Keratinocyte (primary cell): ENCODE measurements around the gene ST6GAL1. TPM values are rescaled to one million over a fixed set of nuclear protein-coding genes. Genes with fewer than 3 reads are reported as not detected.

Experiments
- DNase-seq: peaks from one replicate; pipeline ENCODE4 v3.0.0-alpha.2; 2011; ENCODE audit warnings: low read depth, missing footprints, low spot score
- FAIRE-seq: peaks from 2 replicates; lab custom pipeline; 2011; peaks lifted over from hg19 to GRCh38; lab: Jason Lieb, UNC
- H2AFZ ChIP-seq: 2 replicates; pipeline ENCODE4 v1.6.0; 2012; ENCODE audit warnings: low read length, control low read depth, inconsistent platforms; ENCODE audit not compliant: control insufficient read depth
- H3K27ac ChIP-seq: 2 replicates; pipeline ENCODE4 v1.5.1; 2011; ENCODE audit warnings: low read length; ENCODE audit not compliant: control insufficient read depth, insufficient read depth
- H3K27me3 ChIP-seq: 3 replicates; pipeline ENCODE4 v1.6.0; 2011; ENCODE audit warnings: low read length; ENCODE audit not compliant: control insufficient read depth, insufficient read depth; ENCODE audit errors: extremely low read depth
- H3K36me3 ChIP-seq, 2 experiments: 2 replicates in 1 of 2; 3 replicates in 1 of 2; pipeline ENCODE4 v1.5.1; 2011; ENCODE audit warnings: low read length in 2 of 2, mild to moderate bottlenecking in 1 of 2; ENCODE audit not compliant: control insufficient read depth in 2 of 2, insufficient read depth in 2 of 2; ENCODE audit errors: extremely low read depth in 1 of 2
- H3K4me1 ChIP-seq: 3 replicates; pipeline ENCODE4 v1.5.1; 2011; ENCODE audit warnings: low read length; ENCODE audit not compliant: control insufficient read depth, insufficient read depth; ENCODE audit errors: extremely low read depth
- H3K4me2 ChIP-seq: 3 replicates; pipeline ENCODE4 v1.6.0; 2011; ENCODE audit warnings: low read depth, low read length; ENCODE audit not compliant: control insufficient read depth, insufficient read depth; ENCODE audit errors: extremely low read depth
- H3K4me3 ChIP-seq, 3 experiments: fragments of 200-600 bp in 1 of 3; sonication (generic) in 1 of 3; 2 replicates in 2 of 3; 3 replicates in 1 of 3; pipeline ENCODE4 v1.5.1; 2011 to 2016; ENCODE audit warnings: low read length in 3 of 3, mild to moderate bottlenecking in 3 of 3, control low read depth in 2 of 3, inconsistent platforms in 1 of 3, low read depth in 1 of 3, mixed read lengths in 1 of 3, mixed run types in 1 of 3, moderate library complexity in 1 of 3; ENCODE audit not compliant: control insufficient read depth in 2 of 3, insufficient read depth in 2 of 3; ENCODE audit errors: extremely low read depth in 1 of 3
- H3K79me2 ChIP-seq: 2 replicates; pipeline ENCODE4 v1.6.0; 2012; ENCODE audit warnings: low read length; ENCODE audit not compliant: control insufficient read depth, insufficient read depth
- H3K9ac ChIP-seq: 3 replicates; pipeline ENCODE4 v1.6.0; 2011; ENCODE audit warnings: low read length; ENCODE audit not compliant: control insufficient read depth, insufficient read depth; ENCODE audit errors: extremely low read depth
- H3K9me1 ChIP-seq: 3 replicates; pipeline ENCODE4 v1.6.0; 2011; ENCODE audit warnings: low read length; ENCODE audit not compliant: control insufficient read depth, insufficient read depth; ENCODE audit errors: extremely low read depth
- H3K9me3 ChIP-seq: 2 replicates; pipeline ENCODE4 v1.5.1; 2012; ENCODE audit warnings: low read depth, low read length; ENCODE audit not compliant: control insufficient read depth
- H4K20me1 ChIP-seq: 3 replicates; pipeline ENCODE4 v1.6.0; 2011; ENCODE audit warnings: low read length; ENCODE audit not compliant: control insufficient read depth, insufficient read depth; ENCODE audit errors: extremely low read depth
- EZH2 ChIP-seq: IDR thresholded peaks from one replicate; pipeline ENCODE4 v1.6.1; 2012; ENCODE audit warnings: inconsistent platforms, mild to moderate bottlenecking, low read length, moderate library complexity
- dilution Hi-C: fragments of 300-500 bp; cut with MboI; formaldehyde crosslinking; loops from one replicate; pipeline ENCODE4 v1.7.0; 2020; ENCODE audit warnings: low sequenced_read_pairs; ENCODE audit not compliant: extremely low pct_ligation_motif_present
- polyA plus RNA-seq, 5 experiments: library from polyadenylated mRNA; depleted of rRNA in 3 of 5; stranded (reverse) in 3 of 5; stranded (forward) in 1 of 5; unstranded in 1 of 5; fragments of >200 nt; gene quantifications; 1 replicate in 1 of 5; 2 replicates in 3 of 5; 3 replicates in 1 of 5; pipeline versions ENCODE4 v1.2.1 to v1.2.3, GENCODE V29; 2011 to 2012; ENCODE audit warnings: missing spikeins in 2 of 5, low read depth in 1 of 5, low replicate concordance in 1 of 5
- TF ChIP-seq, protein P1 (sequence below), 3 experiments: IDR thresholded peaks in 1 of 3; conservative IDR thresholded peaks in 1 of 3; optimal IDR thresholded peaks in 1 of 3; 2 replicates in 2 of 3; 3 replicates in 1 of 3; pipeline versions ENCODE3 to v1.5.1; 2011; ENCODE audit warnings: low read length in 3 of 3, mild to moderate bottlenecking in 3 of 3, moderate library complexity in 2 of 3, control low read depth in 1 of 3, inconsistent platforms in 1 of 3; ENCODE audit not compliant: insufficient read depth in 2 of 3; ENCODE audit errors: extremely low read depth in 1 of 3

The ST6GAL1 gene
- polyA plus RNA-seq, 1 donor (not counting 4 experiments of a cell fraction or from before 2014, with no cell fraction given): 7.5 TPM

DNA sequence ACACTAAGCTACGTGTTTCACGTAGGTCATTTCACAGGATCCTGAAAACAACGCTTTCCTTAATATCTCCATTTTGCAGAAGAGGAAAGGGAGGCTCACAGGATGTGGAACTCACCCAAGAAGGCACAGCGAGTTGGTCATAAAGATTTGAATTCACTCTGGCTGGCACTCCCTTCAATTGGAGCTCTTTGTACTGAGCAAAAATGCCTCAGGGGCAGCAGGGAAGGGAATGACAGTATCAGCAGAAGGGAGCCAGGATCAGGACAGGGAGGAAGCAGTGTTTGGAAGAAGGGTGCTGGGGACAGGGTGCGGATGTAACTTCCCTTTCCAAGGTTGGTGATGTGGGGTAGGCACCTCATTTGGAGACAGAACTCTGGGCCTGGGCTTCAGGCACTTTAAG lies 1.1 kb upstream of the ST6GAL1 start:
- H3K4me1 ChIP-seq: peaks cover 19% of the 10 kb centered on the region
- dilution Hi-C loops: no loop called here

DNA sequence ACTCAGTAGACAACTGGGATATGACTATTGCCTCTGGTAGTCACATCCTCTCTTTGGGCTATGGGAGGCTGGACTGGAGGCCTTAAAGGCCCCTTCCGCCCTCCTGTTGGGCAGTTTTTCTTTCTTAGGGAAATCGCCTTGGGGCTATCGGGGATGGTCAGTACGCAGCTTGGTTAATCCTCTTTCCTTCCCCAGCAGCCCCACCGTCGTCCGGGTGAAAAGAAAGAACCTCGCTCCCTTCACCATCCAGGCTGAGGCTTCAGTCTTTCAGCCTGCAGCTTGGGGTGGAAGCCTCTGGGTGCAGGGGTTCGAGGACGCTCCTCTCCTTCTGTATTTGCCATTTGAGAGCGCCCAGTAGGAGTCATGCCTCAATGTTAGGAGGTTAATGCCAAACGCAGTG lies 641 bp upstream of the ST6GAL1 start:
- H3K27me3 ChIP-seq: no peaks in the 10 kb centered on the region
- no peaks in the 10 kb centered on the region for H3K36me3 ChIP-seq
- no peak overlapping the region for H3K27ac ChIP-seq
- peaks cover 19% of the 10 kb centered on the region for H3K4me1 ChIP-seq
- TF ChIP-seq EZH2: no peak
- TF ChIP-seq, protein P1, sequence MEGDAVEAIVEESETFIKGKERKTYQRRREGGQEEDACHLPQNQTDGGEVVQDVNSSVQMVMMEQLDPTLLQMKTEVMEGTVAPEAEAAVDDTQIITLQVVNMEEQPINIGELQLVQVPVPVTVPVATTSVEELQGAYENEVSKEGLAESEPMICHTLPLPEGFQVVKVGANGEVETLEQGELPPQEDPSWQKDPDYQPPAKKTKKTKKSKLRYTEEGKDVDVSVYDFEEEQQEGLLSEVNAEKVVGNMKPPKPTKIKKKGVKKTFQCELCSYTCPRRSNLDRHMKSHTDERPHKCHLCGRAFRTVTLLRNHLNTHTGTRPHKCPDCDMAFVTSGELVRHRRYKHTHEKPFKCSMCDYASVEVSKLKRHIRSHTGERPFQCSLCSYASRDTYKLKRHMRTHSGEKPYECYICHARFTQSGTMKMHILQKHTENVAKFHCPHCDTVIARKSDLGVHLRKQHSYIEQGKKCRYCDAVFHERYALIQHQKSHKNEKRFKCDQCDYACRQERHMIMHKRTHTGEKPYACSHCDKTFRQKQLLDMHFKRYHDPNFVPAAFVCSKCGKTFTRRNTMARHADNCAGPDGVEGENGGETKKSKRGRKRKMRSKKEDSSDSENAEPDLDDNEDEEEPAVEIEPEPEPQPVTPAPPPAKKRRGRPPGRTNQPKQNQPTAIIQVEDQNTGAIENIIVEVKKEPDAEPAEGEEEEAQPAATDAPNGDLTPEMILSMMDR (optimal IDR thresholded peaks at IDR 0.05 in 1 of 3, IDR thresholded peaks at IDR 0.05 in 1 of 3, conservative IDR thresholded peaks at IDR 0.05 in 1 of 3; ENCODE audit: extremely low read depth in 1 of 3, insufficient read depth in 2 of 3, low read length in 3 of 3): no peak
- dilution Hi-C loops: no loop called here
- no peaks in the 10 kb centered on the region for H3K9me3 ChIP-seq
- no peaks in the 10 kb centered on the region for H4K20me1 ChIP-seq
- H3K9me1 ChIP-seq: no peaks in the 10 kb centered on the region
- FAIRE-seq: no peak
- H3K4me3 ChIP-seq: no peak overlapping the region
- no peaks in the 10 kb centered on the region for H3K79me2 ChIP-seq
- H2AFZ ChIP-seq: no peak overlapping the region
- H3K9ac ChIP-seq: no peak overlapping the region
- peak overlapping the region; percentile 95 for H3K4me2 ChIP-seq
- DNase-seq: no peak

More for the DNA sequence above, 1.1 kb upstream of the ST6GAL1 start:
- Histone ChIP-seq H3K27ac (no peak overlapping the region), H3K27me3 (no peaks in the 10 kb centered on the region), H3K9ac (no peak overlapping the region), H3K4me2 (no peak overlapping the region), H3K9me3 (no peaks in the 10 kb centered on the region), H4K20me1 (no peaks in the 10 kb centered on the region), H3K79me2 (no peaks in the 10 kb centered on the region), H3K4me3 (no peak overlapping the region), H3K9me1 (no peaks in the 10 kb centered on the region), H2AFZ (no peak overlapping the region), H3K36me3 (no peaks in the 10 kb centered on the region)
- FAIRE-seq (no peak), DNase-seq (no peak)
- TF ChIP-seq EZH2: no peak
- TF ChIP-seq, protein P1 (optimal IDR thresholded peaks at IDR 0.05 in 1 of 3, IDR thresholded peaks at IDR 0.05 in 1 of 3, conservative IDR thresholded peaks at IDR 0.05 in 1 of 3; ENCODE audit: extremely low read depth in 1 of 3, insufficient read depth in 2 of 3, low read length in 3 of 3): no peak
